ENCODE results near the gene IFIT5.
A peak's percentile ranks its signal among the peaks of the same experiment; 100 is the strongest.

Gene IFIT5, protein sequence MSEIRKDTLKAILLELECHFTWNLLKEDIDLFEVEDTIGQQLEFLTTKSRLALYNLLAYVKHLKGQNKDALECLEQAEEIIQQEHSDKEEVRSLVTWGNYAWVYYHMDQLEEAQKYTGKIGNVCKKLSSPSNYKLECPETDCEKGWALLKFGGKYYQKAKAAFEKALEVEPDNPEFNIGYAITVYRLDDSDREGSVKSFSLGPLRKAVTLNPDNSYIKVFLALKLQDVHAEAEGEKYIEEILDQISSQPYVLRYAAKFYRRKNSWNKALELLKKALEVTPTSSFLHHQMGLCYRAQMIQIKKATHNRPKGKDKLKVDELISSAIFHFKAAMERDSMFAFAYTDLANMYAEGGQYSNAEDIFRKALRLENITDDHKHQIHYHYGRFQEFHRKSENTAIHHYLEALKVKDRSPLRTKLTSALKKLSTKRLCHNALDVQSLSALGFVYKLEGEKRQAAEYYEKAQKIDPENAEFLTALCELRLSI

DNA sequence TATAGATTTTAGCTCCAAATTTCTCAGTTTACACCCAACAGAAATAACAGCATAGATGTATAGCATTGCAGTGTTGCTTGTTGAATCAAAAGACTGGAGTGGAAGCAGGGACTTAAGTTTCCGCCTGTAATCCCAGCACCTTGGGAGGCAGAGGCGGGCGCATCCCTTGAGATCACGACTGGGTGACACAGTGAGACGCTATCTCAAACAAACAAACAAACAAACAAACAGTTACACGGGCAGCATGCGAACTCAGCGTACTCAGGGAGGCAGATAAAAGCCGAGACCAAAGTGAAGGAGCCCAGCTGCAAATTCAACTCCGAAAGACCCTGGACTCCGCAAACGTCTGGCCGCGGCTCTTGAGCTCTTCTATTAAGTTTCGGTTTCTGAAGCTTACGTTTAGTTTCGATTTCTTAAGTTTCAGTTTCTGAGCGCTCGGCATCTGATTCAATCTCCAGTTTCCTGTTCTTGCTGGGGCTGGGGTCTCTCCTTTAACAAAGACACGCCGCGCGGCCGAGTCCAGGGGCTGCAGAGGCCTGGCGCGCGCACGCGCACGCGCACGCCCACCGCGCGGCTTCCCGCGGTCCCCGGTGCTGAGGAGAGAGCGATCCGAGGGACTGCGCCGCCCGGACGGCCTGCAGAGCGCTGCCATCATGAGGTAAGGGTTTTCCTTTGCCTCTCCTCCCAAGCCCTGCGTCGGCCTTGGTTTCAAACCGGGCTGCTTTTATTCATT lies at the start of gene IFIT5:
Gene IFIT5 (plus strand): TSS at position 423 of the 733 bp plus-strand sequence. CDS start 231 bp downstream, at position 654.
- Mint-ChIP-seq H3K9me3 (no peaks in the 10 kb centered on the region), H3K27ac (peak within 1 kb of the TSS; percentile 94), H3K4me3 (peak within 1 kb of the TSS; percentile 81), H3K4me1 (ENCODE audit: low read depth) (peaks cover 42% of the 10 kb centered on the region), H3K36me3 (ENCODE audit: low read depth) (peaks cover 49% of the 10 kb centered on the region), H3K27me3 (no peaks in the 10 kb centered on the region)
- intact Hi-C loops (cut with micrococcal nuclease) = no loop called here

DNA sequence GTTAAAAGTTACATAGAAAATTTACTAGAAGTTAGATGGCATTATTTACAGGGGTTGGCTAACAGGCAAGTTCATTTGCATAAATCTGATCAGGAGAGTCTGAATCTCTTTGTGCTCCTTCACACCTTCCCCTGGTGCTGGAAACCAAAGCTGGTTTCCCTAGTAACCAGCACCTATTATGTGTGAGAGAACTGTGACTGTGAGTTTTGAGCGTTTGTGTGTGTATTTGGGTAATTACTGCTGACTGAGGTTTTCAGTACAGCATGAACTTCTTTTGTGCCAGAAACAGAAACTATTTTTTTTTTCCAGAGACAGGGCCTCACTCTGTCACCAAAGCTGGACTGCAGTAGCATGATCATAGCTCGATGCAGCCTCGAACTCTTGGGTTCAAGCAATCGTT lies 46.8 kb upstream of the IFIT5 start:
- Mint-ChIP-seq H3K36me3 (ENCODE audit: low read depth) (no peaks in the 10 kb centered on the region), H3K27ac (peak overlapping the region; percentile 17), H3K9me3 (no peaks in the 10 kb centered on the region), H3K4me3 (no peak overlapping the region), H3K27me3 (peaks cover 2% of the 10 kb centered on the region), H3K4me1 (ENCODE audit: low read depth) (peaks cover 23% of the 10 kb centered on the region)
- intact Hi-C loops (cut with micrococcal nuclease) = no loop called here

DNA sequence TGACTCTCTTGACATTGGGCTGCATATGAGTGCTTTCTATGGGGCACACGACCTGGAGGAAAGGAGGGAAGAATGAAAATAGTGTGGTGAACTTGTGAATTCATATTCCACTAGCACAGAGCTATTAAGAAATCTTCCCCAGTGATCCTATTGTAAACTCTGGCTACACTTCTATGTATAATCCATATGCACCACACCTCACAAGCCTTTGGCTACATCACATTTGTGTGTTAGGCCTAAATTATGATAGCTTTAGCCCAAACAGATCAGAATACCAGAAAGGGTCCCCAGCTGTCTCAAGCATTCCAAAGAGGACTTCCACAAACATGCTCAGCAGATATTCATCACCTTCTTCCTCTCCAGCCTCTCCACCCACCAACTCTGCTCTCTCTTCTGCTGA lies 46.2 kb upstream of the IFIT5 start:
- Mint-ChIP-seq H3K27ac (peak overlapping the region; percentile 17), H3K4me1 (ENCODE audit: low read depth) (peaks cover 23% of the 10 kb centered on the region), H3K4me3 (no peak overlapping the region), H3K36me3 (ENCODE audit: low read depth) (no peaks in the 10 kb centered on the region), H3K27me3 (peaks cover 2% of the 10 kb centered on the region), H3K9me3 (no peaks in the 10 kb centered on the region)
- intact Hi-C loops (cut with micrococcal nuclease) = no loop called here

DNA sequence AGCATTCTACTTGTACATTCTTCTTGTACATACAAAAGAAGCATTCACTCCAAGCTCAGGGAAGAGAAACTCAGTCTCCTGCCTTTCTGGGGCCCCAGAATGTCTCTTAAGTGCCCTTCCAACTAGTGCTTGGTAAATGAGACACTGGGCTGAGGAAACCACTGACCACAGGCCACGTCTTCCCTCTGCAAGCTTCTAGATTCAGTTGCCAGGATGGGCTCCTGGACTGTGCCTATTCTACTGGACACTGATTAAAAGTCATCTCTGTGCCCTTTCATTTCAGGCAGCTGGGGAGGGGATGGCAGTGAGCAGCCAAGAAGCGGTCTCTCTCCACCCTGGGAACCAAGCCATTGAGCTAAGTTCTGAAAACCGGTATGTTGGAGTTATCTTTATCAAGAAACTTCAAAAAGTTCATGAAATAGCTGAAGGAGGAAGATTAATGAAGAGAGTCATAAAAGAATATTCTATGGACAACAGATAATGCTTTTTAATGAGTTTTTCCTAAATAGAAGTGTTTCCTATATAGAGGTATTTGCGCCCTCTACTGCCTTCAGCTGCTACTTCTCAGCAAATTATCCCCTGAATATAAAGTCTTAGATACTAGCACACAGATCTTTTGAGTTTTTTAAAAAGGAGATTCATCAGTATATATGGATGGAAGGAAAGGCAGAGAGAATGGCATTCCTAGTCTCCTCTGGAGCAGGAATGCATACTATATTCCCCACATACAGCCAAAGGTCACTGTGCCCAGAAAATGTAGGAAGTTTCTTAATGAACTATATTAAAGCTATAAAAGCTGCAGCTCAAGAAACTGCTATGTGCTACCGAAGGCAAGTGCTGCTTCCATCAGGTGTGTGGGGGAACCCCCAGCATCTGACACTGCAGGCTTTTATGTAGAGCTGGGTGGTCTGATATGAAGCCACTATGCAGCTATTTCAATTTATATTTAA lies 44.9 kb upstream of the IFIT5 start:
- H3K27ac Mint-ChIP-seq = no peak overlapping the region
- H3K36me3 Mint-ChIP-seq (ENCODE audit: low read depth) = no peaks in the 10 kb centered on the region
- peaks cover 23% of the 10 kb centered on the region for H3K4me1 Mint-ChIP-seq (ENCODE audit: low read depth)
- peaks cover 2% of the 10 kb centered on the region for H3K27me3 Mint-ChIP-seq
- no peak overlapping the region for H3K4me3 Mint-ChIP-seq
- no peaks in the 10 kb centered on the region for H3K9me3 Mint-ChIP-seq
- intact Hi-C loops (cut with micrococcal nuclease) = no loop called here

DNA sequence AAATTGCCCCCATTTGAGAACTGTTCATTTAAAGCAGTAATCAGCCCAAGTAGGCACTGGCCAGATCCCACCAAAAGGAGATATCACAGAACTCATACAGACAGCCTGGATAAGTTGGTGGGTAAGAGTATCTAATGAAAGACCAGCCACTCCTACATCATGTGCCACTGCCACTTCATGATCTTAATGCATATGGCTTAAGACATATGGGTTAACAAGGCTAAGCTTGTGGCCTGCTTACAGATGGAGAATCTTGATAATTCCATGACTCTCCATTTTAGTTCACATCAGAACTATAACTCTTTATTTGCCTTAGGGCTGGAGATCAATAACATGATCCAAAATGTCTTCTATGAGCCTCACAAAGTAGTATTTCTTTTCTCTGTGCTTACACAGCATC lies 43.3 kb upstream of the IFIT5 start:
- Mint-ChIP-seq H3K36me3 (ENCODE audit: low read depth) (no peaks in the 10 kb centered on the region), H3K4me1 (ENCODE audit: low read depth) (peaks cover 26% of the 10 kb centered on the region), H3K27ac (no peak overlapping the region), H3K4me3 (no peak overlapping the region), H3K9me3 (no peaks in the 10 kb centered on the region), H3K27me3 (no peaks in the 10 kb centered on the region)
- intact Hi-C loops (cut with micrococcal nuclease) = no loop called here

DNA sequence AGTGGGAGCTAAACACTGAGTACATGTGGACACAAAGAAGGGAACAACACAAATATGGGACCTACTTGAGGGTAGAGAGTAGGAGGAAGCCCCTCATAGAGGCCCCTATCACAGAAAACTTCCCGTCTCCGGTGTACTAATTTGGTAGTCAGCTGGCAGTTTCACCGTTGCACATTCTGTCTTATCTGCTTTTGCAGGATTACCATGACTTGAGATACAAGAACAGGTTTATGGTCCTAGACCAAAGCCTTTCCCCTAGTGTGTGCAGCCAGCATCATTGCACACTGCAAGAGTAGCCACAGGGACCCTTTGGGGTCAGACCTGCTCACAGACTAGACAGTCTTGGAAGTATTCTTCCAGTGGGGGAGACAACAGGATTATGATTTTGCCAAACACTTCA lies 42.4 kb upstream of the IFIT5 start:
- H3K27ac Mint-ChIP-seq = no peak overlapping the region
- H3K4me3 Mint-ChIP-seq = no peak overlapping the region
- no peaks in the 10 kb centered on the region for H3K36me3 Mint-ChIP-seq (ENCODE audit: low read depth)

DNA sequence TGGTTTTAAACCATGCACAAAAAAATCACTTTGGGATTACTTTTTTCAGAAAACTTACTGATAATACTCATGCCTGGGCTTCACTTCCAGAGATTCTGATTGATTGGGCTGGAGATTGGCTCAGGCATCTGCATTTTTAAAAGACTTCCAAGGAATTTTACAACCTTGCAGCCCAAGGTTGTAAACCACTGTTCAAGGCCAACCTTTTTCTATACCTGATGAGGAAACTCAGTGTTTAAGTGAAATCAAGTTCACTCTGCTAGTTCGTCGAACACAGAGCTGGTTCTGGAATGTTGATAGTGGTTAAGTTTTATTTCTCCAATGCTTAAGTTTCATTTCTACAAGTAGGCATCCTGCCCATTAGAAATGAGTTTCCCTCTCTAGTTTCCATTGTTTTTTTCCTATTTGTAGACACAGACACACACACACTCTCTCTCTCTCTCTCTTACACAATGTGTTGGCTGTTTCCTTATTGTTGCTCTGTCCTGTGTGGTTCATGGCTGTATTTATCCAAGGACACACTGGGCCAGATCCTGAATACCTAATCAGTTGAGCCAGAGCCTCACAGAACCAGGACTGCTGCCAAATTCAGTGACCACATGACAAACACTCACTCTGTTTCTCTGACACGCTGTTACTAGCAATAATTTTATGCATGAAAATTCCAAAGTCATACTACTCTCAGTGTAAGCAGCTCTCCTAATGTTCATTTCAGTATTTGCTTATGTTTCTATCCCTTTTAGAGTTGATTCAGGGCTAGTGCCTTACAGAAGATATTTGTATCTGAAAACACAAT lies 40.3 kb upstream of the IFIT5 start:
- peak overlapping the region; percentile 13 for H3K27ac Mint-ChIP-seq
- H3K4me3 Mint-ChIP-seq = no peak overlapping the region
- intact Hi-C loops (cut with micrococcal nuclease) = no loop called here
- no peaks in the 10 kb centered on the region for H3K36me3 Mint-ChIP-seq (ENCODE audit: low read depth)
- H3K4me1 Mint-ChIP-seq (ENCODE audit: low read depth) = peaks cover 14% of the 10 kb centered on the region
- H3K27me3 Mint-ChIP-seq = no peaks in the 10 kb centered on the region
- H3K9me3 Mint-ChIP-seq = no peaks in the 10 kb centered on the region

More for the DNA sequence above, 42.4 kb upstream of the IFIT5 start:
- Mint-ChIP-seq H3K4me1 (ENCODE audit: low read depth) (peaks cover 26% of the 10 kb centered on the region), H3K27me3 (no peaks in the 10 kb centered on the region), H3K9me3 (no peaks in the 10 kb centered on the region)
- intact Hi-C loops (cut with micrococcal nuclease) = no loop called here

DNA sequence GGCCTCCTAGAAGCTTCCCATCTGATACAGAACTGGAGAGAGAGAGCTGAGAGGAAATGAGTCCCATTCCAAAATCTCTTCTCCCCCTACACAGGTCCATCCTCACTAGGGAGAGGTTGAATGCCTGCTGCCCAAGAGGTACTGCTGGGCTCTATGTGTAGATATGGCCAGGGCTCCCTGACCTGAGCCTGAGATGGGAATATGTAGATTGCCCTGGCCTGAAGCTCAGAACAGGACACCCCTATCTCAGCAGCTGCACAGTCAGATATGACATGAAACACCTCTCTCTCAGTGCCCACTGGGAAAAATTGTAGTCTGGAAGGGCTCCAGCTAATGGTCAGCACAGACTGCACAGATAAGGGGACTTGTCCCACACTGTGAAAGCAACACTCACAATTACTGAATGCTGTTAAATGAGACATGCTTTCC lies 39.6 kb upstream of the IFIT5 start:
- Mint-ChIP-seq H3K9me3 (no peaks in the 10 kb centered on the region), H3K4me3 (no peak overlapping the region), H3K27me3 (no peaks in the 10 kb centered on the region), H3K4me1 (ENCODE audit: low read depth) (peaks cover 9% of the 10 kb centered on the region), H3K36me3 (ENCODE audit: low read depth) (no peaks in the 10 kb centered on the region), H3K27ac (no peak overlapping the region)
- intact Hi-C loops (cut with micrococcal nuclease) = no loop called here

DNA sequence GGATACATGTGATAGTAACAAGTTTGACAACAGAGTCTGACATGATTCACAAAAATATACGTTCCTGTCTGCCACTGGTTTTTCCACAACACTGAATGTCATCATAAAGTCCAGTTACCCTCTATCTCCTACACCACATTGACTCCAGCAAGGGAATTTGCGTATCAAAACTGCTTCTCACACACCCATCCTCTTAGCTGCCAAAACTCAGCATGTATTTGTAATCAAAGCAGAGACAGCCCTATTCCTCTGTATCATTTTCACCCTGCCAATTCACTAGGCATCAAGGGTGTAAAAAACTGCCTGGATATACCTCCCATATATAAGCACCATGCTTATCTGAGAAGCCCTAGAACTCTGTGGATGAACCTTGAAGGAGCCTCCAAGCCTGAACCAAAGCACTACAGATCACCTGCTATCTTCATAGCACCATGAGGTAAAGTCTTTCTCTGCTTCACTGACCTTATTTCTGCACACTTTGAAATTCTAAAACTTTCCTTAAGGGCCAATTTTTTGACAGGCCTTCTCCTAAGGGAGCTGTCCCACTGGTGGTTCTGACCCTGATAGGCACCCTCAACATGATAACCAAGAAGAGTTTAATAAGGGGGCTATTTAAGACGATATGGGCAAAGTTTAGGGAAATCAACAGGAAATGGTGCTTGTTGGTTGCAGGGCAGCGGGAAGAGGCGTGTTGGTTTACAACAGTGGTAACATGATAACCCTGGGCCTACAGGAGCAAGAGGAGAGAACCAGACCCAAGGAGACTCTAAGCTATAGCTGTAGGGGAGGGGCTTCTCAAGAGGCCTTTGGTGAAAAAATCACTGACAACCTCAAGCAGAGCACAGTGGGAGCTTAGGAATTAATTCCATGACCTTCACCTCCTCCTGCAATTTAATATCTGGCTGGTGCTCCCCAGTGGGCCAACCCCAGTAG lies 36.4 kb upstream of the IFIT5 start, which contains the start of gene IFIT1B:
Gene IFIT1B (plus strand): TSS at position 352 of the 933 bp plus-strand sequence. CDS start 80 bp downstream, at position 432.
- no peaks in the 10 kb centered on the region for H3K36me3 Mint-ChIP-seq (ENCODE audit: low read depth)
- no peak within 1 kb of the TSS for H3K27ac Mint-ChIP-seq
- intact Hi-C loops (cut with micrococcal nuclease) = no loop called here
- no peak within 1 kb of the TSS for H3K4me3 Mint-ChIP-seq
- no peaks in the 10 kb centered on the region for H3K9me3 Mint-ChIP-seq
- no peaks in the 10 kb centered on the region for H3K27me3 Mint-ChIP-seq
- peaks cover 9% of the 10 kb centered on the region for H3K4me1 Mint-ChIP-seq (ENCODE audit: low read depth)

DNA sequence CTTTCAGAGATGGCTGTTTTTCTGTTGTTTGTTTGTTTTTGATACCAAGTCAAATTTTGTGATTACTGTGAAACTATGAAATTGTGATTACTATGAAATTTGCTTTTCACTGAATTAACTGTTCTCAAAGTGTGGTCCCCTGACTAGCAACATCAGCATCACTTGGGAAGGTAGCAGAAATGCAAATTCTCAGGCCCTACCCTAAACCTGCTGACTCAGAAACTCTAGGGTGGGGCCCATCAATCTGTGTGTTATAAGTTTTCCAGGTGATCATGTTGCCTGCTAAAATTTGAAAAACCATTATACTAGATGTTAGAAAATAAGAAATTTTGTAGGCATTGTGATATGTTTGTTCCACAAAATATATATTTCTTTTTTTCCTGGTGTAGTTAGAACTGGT lies 35.3 kb upstream of the IFIT5 start:
- Mint-ChIP-seq H3K27me3 (peaks cover 1% of the 10 kb centered on the region), H3K36me3 (ENCODE audit: low read depth) (no peaks in the 10 kb centered on the region), H3K4me3 (no peak overlapping the region), H3K4me1 (ENCODE audit: low read depth) (peaks cover 16% of the 10 kb centered on the region), H3K27ac (no peak overlapping the region), H3K9me3 (no peaks in the 10 kb centered on the region)
- intact Hi-C loops (cut with micrococcal nuclease) = no loop called here

DNA sequence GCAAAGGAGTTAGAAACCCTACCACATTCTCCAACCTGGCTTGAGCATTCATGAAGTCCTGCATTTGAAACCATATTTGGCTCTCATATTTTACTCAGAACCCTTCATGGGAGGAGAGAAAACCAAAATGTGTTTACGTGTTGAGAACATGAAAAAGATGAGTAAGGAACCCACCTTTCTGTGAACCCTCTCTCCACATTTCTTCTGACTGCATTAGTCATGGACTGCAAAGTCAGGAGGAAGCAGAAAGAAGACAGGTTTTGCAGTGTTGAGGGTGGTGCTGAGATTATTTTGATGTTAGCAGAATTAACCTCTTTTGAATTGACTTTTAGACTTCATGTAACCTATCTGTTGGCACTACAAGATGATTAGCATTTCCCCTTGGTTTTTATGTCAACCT lies 31.6 kb upstream of the IFIT5 start:
- no peaks in the 10 kb centered on the region for H3K9me3 Mint-ChIP-seq
- intact Hi-C loops (cut with micrococcal nuclease) = no loop called here
- peaks cover 21% of the 10 kb centered on the region for H3K4me1 Mint-ChIP-seq (ENCODE audit: low read depth)
- peaks cover 1% of the 10 kb centered on the region for H3K27me3 Mint-ChIP-seq
- H3K4me3 Mint-ChIP-seq = no peak overlapping the region
- no peak overlapping the region for H3K27ac Mint-ChIP-seq
- H3K36me3 Mint-ChIP-seq (ENCODE audit: low read depth) = no peaks in the 10 kb centered on the region
